Measurements from ENCODE around the gene NMT1. TPM values are rescaled to one million over a fixed set of nuclear protein-coding genes. Genes with fewer than 3 reads are reported as not detected.

Gene NMT1
- total and polyA plus RNA-seq, 2 of the 13 experiments (the other 11 are each of a cell fraction or from before 2014, with no cell fraction given): 75.7 to 142 TPM

DNA sequence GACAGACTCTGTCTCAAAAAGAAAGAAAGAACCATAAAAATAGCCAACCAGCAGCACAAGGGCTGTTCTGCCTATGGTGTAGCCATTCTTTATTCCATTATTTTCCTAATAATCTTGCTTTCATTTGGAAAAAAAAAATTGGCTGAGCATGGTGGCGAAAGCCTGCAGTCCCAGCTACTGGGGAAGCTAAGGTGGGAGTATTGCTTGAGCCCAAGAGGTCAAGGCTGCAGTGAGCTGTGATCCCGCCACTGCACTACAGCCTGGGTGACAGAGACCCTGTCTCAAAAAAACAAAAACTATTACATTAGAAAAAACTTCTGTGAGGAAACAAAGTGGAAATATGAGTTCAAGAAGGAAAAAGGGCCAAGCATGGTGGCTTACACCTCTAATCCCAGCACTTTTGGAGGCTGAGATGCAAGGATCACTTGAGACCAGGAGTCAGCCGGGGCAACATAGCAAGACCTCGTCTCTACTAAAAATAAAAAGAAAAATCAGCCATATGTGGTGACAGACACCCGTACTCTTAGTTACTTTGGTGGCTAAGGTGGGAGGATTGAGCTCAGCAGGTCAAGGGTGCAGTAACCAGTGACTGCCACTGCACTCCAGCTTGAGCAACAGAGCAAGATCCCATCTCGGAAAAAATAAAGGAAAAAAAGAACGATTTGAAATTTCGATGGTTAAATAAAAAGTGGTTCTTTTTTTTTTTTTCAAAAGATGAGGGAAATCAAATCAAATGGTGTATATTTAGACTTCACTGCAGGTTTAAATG, 12.1 kb upstream of the NMT1 start (continued):
- TF ChIP-seq ARNT (IDR thresholded peaks at IDR 0.05) (no peak), ZHX1 (CRISPR knock-in tag; IDR thresholded peaks at IDR 0.05; ENCODE audit: low read depth) (no peak), ZNF530 (CRISPR knock-in tag; IDR thresholded peaks at IDR 0.05; ENCODE audit: low read depth) (no peak), CBX5 (CRISPR knock-in tag; IDR thresholded peaks at IDR 0.05; ENCODE audit: borderline replicate concordance) (no peak), EHMT2 (IDR thresholded peaks at IDR 0.05; ENCODE audit: borderline replicate concordance, low read depth, low read length) (no peak), SSRP1 (CRISPR knock-in tag; IDR thresholded peaks at IDR 0.05) (no peak), JUND (CRISPR knock-in tag; IDR thresholded peaks at IDR 0.05) (no peak), TFDP2 (CRISPR knock-in tag; IDR thresholded peaks at IDR 0.05) (no peak), AGO2 (optimal IDR thresholded peaks at IDR 0.05; ENCODE audit: low read depth, low read length) (no peak), ZMYM2 (CRISPR knock-in tag; IDR thresholded peaks at IDR 0.05) (0 out of 2 replicates have a peak, but pooled peaks have one; percentile 40), XBP1 (CRISPR knock-in tag; IDR thresholded peaks at IDR 0.05) (no peak), BHLHE40 (IDR thresholded peaks at IDR 0.05; ENCODE audit: low read length) (no peak), SP4 (CRISPR knock-in tag; IDR thresholded peaks at IDR 0.05) (0 out of 2 replicates have a peak, but pooled peaks have one; percentile 16), ZBTB7A (CRISPR knock-in tag; IDR thresholded peaks at IDR 0.05) (no peak), RFXANK (CRISPR knock-in tag; IDR thresholded peaks at IDR 0.05) (no peak), ZNF598 (CRISPR knock-in tag; IDR thresholded peaks at IDR 0.05; ENCODE audit: borderline replicate concordance) (no peak), KLF12 (CRISPR knock-in tag; IDR thresholded peaks at IDR 0.05; ENCODE audit: borderline replicate concordance) (no peak), ETS1 (CRISPR knock-in tag; IDR thresholded peaks at IDR 0.05) (no peak), ZZZ3 (CRISPR knock-in tag; IDR thresholded peaks at IDR 0.05; ENCODE audit: borderline replicate concordance) (no peak), ZBTB7B (CRISPR knock-in tag; IDR thresholded peaks at IDR 0.05) (no peak), ZNF709 (CRISPR knock-in tag; IDR thresholded peaks at IDR 0.05) (no peak), RAD51 (IDR thresholded peaks at IDR 0.05; ENCODE audit: borderline replicate concordance) (no peak), SAFB2 (CRISPR knock-in tag; IDR thresholded peaks at IDR 0.05; ENCODE audit: borderline replicate concordance, low read depth) (no peak)
- TF ChIP-seq, protein P1, sequence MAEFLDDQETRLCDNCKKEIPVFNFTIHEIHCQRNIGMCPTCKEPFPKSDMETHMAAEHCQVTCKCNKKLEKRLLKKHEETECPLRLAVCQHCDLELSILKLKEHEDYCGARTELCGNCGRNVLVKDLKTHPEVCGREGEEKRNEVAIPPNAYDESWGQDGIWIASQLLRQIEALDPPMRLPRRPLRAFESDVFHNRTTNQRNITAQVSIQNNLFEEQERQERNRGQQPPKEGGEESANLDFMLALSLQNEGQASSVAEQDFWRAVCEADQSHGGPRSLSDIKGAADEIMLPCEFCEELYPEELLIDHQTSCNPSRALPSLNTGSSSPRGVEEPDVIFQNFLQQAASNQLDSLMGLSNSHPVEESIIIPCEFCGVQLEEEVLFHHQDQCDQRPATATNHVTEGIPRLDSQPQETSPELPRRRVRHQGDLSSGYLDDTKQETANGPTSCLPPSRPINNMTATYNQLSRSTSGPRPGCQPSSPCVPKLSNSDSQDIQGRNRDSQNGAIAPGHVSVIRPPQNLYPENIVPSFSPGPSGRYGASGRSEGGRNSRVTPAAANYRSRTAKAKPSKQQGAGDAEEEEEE (CRISPR knock-in tag; IDR thresholded peaks at IDR 0.05; ENCODE audit: borderline replicate concordance): no peak

Measured in HepG2 (cell line).